Fibroblast of villous mesenchyme (primary cell): Measurements from ENCODE around the gene LAMTOR5. TPM values are rescaled to one million over a fixed set of nuclear protein-coding genes. Genes with fewer than 3 reads are reported as not detected.
"Not testable (repeated sequence)": the region's sequence is repeated elsewhere in the genome, so short reads cannot be mapped to it uniquely, and the experiment has no call there.

ENCODE experiments used
- DNase-seq: peaks from one replicate; pipeline ENCODE4 v3.0.0-alpha.2; 2010; ENCODE audit warnings: low read depth
- H3K4me3 ChIP-seq: 2 replicates; pipeline ENCODE4 v1.5.1; 2011; ENCODE audit warnings: low read depth, mild to moderate bottlenecking, low read length
- total RNA-seq: library from RNA; depleted of rRNA; stranded (reverse); fragments of >200 nt; gene quantifications from 2 replicates; pipeline ENCODE4 v1.2.3, GENCODE V29; 2012
- TF ChIP-seq, protein P1 (sequence below): IDR thresholded peaks from 2 replicates; pipeline ENCODE4 v1.5.1; 2012; ENCODE audit warnings: low read depth, mild to moderate bottlenecking, low read length; ENCODE audit not compliant: insufficient read depth

The LAMTOR5 gene
- total RNA-seq, 1 donor: 64.3 TPM

GRCh38 chr1:110426854-110427253 is 19.4 kb upstream of the LAMTOR5 start:
- TF ChIP-seq, protein P1, sequence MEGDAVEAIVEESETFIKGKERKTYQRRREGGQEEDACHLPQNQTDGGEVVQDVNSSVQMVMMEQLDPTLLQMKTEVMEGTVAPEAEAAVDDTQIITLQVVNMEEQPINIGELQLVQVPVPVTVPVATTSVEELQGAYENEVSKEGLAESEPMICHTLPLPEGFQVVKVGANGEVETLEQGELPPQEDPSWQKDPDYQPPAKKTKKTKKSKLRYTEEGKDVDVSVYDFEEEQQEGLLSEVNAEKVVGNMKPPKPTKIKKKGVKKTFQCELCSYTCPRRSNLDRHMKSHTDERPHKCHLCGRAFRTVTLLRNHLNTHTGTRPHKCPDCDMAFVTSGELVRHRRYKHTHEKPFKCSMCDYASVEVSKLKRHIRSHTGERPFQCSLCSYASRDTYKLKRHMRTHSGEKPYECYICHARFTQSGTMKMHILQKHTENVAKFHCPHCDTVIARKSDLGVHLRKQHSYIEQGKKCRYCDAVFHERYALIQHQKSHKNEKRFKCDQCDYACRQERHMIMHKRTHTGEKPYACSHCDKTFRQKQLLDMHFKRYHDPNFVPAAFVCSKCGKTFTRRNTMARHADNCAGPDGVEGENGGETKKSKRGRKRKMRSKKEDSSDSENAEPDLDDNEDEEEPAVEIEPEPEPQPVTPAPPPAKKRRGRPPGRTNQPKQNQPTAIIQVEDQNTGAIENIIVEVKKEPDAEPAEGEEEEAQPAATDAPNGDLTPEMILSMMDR: no peak
- DNase-seq: no peak

DNA sequence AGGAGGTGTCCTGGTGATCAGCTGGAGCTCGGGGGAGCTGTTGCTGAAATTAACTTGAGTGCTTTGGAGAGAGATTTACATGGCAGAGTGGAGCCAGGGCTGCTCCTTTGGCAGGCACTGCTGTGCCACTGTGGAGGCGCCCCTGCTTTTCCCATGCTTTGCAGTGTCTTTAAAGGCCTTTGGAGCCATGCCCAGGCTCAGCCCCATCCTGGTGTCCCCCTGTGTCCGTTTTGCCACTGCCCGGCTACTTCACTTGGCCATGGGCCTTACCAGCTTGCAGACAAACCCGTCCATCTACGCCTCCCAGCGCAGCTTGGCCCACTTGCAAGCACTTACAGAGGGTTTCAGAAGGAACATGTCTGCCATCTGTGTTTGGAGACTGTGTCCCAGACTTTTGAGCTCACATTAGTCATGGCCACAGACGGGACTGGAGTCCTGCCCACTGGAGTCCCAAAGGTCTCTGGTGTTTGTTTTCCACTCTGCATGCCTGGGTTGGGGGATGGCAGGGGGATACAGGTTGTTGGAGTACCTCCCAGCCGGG is 18.2 kb upstream of the LAMTOR5 start:
- TF ChIP-seq, protein P1: no peak
- DNase-seq: no peak
- no peak overlapping the region for H3K4me3 ChIP-seq

More at GRCh38 chr1:110426854-110427253, 19.4 kb upstream of the LAMTOR5 start:
- H3K4me3 ChIP-seq: no peak overlapping the region

DNA sequence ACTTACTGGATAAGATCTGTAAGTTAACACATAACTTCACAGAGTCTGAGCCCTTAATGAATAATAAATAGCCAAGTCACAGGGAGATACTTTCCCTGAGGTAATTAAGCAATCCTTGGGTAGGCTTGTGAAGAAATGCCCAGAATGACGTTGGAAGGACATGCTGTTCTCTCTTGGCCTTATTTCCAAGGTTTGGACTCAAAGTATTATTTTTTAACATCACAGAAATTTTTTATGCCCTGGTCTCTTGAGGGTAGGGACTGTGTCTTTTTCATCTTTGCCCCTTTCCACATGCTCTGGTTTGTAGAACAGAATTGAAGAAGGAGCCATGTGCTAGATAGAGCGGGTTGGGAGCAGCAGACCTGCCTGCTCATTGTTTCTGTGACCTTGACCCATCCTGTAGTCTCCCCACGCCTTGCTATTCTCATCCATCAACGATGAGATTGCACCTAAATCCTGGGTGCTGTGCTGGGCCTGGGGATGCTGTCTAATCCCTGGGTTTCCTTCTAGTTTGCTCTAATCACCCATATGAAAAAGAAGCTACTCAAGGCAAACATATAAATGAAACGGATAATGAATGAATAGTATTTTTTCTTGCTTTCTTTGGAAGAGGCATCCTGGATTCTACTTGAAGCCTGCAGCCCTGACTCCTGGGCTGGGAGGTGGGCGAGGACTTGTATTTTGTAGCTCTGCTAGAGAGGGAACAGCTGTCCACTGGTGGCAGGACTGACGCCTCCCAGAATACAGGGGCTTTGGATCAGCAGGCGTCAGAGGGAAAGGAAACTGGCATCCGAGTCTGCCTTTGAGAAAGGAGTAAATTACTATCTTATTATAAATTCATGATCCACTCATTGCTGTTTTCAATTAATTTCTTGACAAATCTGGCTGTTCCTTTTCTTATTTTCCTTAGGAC is 17.5 kb upstream of the LAMTOR5 start:
- no peak overlapping the region for H3K4me3 ChIP-seq
- peak; percentile 72 for DNase-seq

DNA sequence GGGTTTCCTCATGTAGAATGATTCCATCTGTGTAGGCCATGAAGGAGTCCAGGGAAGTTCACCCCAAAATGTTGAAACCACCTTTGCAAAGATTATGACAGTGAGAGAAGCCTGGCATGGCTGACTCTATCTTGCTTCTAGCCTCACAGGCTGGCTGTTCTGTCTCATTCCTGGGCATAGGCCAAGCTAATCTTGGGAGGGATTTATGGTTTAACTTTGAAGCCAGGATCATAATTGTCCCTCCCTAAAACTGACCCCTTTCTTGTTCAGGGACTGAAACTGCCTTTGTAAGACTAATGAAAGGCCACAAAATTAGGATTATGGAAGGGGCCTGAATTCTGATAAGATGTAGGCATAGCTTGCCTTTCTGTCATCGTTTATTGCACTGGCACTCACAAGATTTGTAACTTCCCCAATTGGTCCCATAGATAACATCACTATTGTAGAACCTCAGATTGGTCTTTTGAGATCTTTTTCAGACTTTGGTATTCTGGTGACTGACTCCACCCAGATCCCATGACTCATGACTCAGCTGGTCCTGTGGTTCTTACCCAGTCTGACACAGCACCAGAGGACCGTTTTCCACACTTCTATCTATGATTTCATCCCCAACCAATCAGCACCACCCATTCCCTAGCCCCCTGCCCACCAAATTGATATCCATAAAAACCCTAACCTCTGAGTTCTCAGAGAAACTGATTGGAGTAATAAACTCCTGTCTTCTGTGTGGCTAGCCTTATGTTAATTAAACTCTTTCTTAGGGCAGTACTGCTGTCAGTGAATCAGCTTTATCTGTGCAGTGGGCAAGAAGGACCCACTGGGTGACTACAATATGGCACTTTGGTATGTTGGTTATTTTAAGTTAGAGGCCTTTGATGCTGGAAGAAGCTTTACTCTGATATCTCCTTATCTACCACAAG is 13.6 kb upstream of the LAMTOR5 start:
- peak; percentile 70 for DNase-seq
- TF ChIP-seq, protein P1: no peak
- no peak overlapping the region for H3K4me3 ChIP-seq

More for the DNA sequence above, 17.5 kb upstream of the LAMTOR5 start:
- TF ChIP-seq, protein P1: no peak

- no peak overlapping the region for H3K4me3 ChIP-seq
- DNase-seq: no peak
- TF ChIP-seq, protein P1: no peak
Measured at GRCh38 chr1:110420023-110420662, 12.6 kb upstream of the LAMTOR5 start.

DNA sequence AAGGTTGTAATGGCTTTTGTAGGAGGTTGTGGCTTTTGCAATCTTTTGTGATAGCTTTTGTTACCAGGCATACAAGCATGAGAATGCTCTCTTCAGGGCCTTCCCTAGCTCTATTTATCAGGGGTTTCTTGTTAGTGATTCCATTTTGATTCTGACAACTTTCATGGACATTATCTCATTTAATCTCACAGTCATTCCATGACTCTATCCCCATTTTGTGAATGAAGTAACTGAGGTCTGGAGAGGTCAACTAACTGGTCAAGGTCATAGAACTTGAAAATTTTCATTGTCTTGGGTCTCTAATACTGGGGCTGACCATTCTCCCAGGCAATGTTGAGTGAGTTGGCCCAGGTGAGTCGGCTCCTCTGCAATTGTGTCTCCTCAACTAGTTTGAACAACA is 11.2 kb upstream of the LAMTOR5 start:
- H3K4me3 ChIP-seq: no peak overlapping the region
- DNase-seq: no peak
- TF ChIP-seq, protein P1: no peak

GRCh38 chr1:110413045-110413444 is 5.6 kb upstream of the LAMTOR5 start:
- not testable (repeated sequence) for H3K4me3 ChIP-seq
- DNase-seq: peak; percentile 83
